Stimulated activated CD4-positive, alpha-beta T cell treated with anti-CD3 and anti-CD28 coated beads, Interleukin-4, amount 100 ng/mL, for 4 hours (primary cell): Measurements from ENCODE around the gene LDHAL6B.
"Not testable (repeated sequence)": the region's sequence is repeated elsewhere in the genome, so short reads cannot be mapped to it uniquely, and the experiment has no call there.

Source experiments
- DNase-seq, 2 experiments: peaks; one replicate each; pipeline ENCODE4 v3.0.0-alpha.2; 2020

Gene LDHAL6B

GRCh38 chr15:59206623-59207183, at the start of gene LDHAL6B:
Gene LDHAL6B, plus strand, starts transcription at chr15:59206843. Its CDS starts 98 bp downstream, at chr15:59206941.
- no peak for DNase-seq

- no peak for DNase-seq
These were observed 49.2 kb upstream of the LDHAL6B start for GRCh38 chr15:59157396-59157795.

- DNase-seq: no peak
These were observed 48.6 kb upstream of the LDHAL6B start for GRCh38 chr15:59157840-59158700.

- no peak for DNase-seq
These were observed 48.0 kb upstream of the LDHAL6B start for GRCh38 chr15:59158701-59159034.

GRCh38 chr15:59159210-59159609, 47.4 kb upstream of the LDHAL6B start:
- no peak for DNase-seq

GRCh38 chr15:59160880-59161593, 45.6 kb upstream of the LDHAL6B start:
- DNase-seq: peak in 1 of 2 experiments; percentile 14

GRCh38 chr15:59162080-59162479, 44.6 kb upstream of the LDHAL6B start:
- DNase-seq: not testable (repeated sequence)

GRCh38 chr15:59165726-59166125, 40.9 kb upstream of the LDHAL6B start:
- DNase-seq: no peak

- no peak for DNase-seq
These were observed 40.5 kb upstream of the LDHAL6B start for GRCh38 chr15:59166166-59166565.

- no peak for DNase-seq
These were observed 39.9 kb upstream of the LDHAL6B start for GRCh38 chr15:59166601-59167265.

GRCh38 chr15:59168536-59168935, 38.1 kb upstream of the LDHAL6B start:
- DNase-seq: no peak

- DNase-seq: no peak
These were observed 37.4 kb upstream of the LDHAL6B start for GRCh38 chr15:59169251-59169708.

- no peak for DNase-seq
These were observed 36.2 kb upstream of the LDHAL6B start for GRCh38 chr15:59170295-59171066.

- DNase-seq: no peak
These were observed 35.6 kb upstream of the LDHAL6B start for GRCh38 chr15:59171067-59171397.

- DNase-seq: no peak
These were observed 34.2 kb upstream of the LDHAL6B start for GRCh38 chr15:59172289-59172901.

- DNase-seq: no peak
These were observed 33.4 kb upstream of the LDHAL6B start for GRCh38 chr15:59173194-59173593.

GRCh38 chr15:59174151-59174834, 32.4 kb upstream of the LDHAL6B start:
- no peak for DNase-seq

- peak; percentile 21 to 28 for DNase-seq
These were observed 31.5 kb upstream of the LDHAL6B start for GRCh38 chr15:59174835-59175831.

GRCh38 chr15:59176653-59177316, 29.9 kb upstream of the LDHAL6B start:
- DNase-seq: no peak

- no peak for DNase-seq
These were observed 29.4 kb upstream of the LDHAL6B start for GRCh38 chr15:59177317-59177660.
